ENCODE results near the gene KLF1.
"Not testable (repeated sequence)": the region's sequence is repeated elsewhere in the genome, so short reads cannot be mapped to it uniquely, and the experiment has no call there.

Gene KLF1

GRCh38 chr19:12886969-12887747, at the start of gene KLF1:
Gene KLF1 (minus strand): TSS chr19:12887201. CDS start chr19:12887140, 61 bp downstream.
- no peak for DNase-seq (ENCODE audit: low read depth)

GRCh38 chr19:12936582-12936981, 49.6 kb upstream of the KLF1 start:
- DNase-seq (ENCODE audit: low read depth): no peak

- DNase-seq (ENCODE audit: low read depth): no peak
Observed at GRCh38 chr19:12935071-12935470, 48.1 kb upstream of the KLF1 start.

- peak; percentile 79 for DNase-seq (ENCODE audit: low read depth)
Observed at GRCh38 chr19:12933287-12934072, 46.5 kb upstream of the KLF1 start, which contains the start of gene FARSA. Gene FARSA (minus strand): TSS chr19:12933711. CDS start chr19:12933696, 15 bp downstream.

DNA sequence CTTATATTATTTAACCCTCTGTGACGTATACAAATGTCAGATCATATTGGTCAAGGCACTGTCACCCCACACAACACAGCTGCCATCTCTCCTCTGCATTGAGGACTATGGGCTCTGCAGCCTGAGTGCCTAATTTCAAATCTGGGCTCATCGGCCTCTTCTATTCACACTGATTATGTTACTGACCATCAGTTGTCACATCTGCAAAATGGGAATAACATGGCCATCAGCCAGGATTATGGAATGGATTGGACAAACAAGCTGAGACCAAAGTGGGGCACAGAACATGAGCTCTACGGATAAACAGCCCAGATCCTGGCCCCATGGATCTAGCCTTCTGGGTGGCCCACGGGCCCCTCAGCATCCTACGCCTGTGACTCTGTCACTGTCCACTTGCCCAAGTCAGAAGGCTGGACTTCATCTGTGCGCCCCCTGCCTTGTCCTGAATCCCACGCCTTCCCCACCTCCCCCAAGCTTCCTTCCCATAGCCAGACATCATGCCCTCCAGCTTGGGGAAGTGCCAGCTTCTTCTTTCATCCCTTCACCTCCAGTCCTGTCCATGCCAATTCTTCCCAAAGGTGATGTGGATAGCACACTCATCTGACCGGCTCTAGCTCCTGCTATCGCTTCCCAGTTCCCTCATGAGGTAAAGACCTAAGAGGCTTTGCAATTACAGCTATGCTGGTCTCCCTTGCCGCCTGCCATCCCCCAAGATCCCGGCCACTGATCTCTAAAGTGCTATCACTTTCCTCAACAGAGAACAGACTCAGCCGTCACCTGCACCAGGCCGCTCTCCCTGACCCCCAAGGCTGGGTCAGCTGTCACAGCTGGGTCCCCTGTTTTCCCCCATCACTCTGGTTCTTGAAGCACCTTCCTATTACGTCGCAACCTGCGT, 45.6 kb upstream of the KLF1 start:
- no peak for DNase-seq (ENCODE audit: low read depth)

DNA sequence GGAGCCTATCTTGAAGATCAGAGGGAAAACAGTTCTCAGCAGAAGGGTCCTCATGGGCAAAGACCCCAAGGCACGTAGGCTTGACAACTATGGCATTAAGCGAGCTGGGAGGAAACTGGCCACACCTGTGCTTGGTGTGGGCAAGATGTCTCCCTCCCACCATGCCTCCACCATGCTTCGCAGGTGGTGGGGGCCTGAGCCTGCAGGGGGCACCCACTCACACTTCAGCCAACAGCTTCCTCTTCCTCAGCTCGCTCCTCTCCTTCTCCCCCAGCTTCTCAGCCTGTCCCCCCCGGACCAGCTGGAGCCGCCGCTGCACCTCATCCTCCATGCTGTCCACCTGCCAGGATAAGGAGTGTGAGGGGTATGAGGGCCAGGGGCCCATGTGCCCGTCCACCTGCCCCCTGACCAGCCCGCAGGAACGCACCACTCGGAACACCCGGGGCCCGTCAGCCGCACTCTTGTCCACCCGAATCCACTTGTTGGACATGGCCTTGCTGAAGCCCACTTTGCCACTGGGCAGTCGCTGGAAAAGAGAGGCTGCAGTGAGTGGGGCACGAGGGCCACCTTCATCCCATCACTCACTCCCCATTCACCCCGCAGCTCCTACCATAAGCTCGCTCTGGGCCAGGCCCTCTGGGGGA, 43.1 kb upstream of the KLF1 start:
- no peak for DNase-seq (ENCODE audit: low read depth)

GRCh38 chr19:12924621-12925310, 37.8 kb upstream of the KLF1 start:
- DNase-seq (ENCODE audit: low read depth): no peak

DNA sequence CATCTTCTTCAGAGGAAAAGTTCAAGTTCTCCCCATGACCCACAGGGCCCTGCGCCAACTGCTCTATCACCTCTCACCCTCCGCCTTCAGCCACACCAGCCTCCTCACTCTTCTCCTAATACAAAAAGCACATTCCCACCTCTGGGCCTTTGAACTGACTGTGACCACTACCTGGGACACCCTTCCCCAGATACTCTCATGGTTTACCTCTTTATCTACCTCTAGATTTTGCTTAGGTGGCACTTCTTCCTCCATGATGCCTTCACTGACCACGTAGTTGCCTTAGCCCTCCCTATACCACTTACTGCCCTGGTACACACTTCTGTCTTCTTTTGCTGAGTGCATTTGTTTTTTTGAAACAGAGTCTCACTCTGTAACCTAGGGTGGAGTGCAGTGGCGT, 36.0 kb upstream of the KLF1 start:
- no peak for DNase-seq (ENCODE audit: low read depth)

DNA sequence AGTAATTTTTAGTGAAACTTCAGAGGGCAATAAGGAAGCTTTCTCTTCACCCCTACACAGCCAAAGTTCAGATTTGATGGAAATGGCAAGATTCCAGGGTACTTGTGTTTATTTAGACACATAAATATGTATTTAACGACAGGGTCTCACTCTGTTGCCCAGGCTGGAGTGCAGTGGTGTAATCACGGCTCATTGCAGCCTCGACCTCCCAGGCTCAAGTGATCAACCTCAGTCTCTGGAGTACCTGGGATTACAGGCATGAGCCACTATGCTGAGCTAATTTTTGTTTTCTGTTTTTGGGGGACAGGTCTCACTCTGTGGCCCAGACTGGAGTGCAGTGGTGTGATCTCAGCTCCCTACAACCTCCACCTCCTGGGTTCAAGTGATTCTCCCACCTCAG, 34.0 kb upstream of the KLF1 start:
- DNase-seq (ENCODE audit: low read depth): no peak

GRCh38 chr19:12918253-12918652, 31.3 kb upstream of the KLF1 start:
- DNase-seq (ENCODE audit: low read depth): no peak

- DNase-seq (ENCODE audit: low read depth): not testable (repeated sequence)
Observed at GRCh38 chr19:12915860-12916259, 28.9 kb upstream of the KLF1 start.

- no peak for DNase-seq (ENCODE audit: low read depth)
Observed at GRCh38 chr19:12913851-12914690, 27.1 kb upstream of the KLF1 start.

DNA sequence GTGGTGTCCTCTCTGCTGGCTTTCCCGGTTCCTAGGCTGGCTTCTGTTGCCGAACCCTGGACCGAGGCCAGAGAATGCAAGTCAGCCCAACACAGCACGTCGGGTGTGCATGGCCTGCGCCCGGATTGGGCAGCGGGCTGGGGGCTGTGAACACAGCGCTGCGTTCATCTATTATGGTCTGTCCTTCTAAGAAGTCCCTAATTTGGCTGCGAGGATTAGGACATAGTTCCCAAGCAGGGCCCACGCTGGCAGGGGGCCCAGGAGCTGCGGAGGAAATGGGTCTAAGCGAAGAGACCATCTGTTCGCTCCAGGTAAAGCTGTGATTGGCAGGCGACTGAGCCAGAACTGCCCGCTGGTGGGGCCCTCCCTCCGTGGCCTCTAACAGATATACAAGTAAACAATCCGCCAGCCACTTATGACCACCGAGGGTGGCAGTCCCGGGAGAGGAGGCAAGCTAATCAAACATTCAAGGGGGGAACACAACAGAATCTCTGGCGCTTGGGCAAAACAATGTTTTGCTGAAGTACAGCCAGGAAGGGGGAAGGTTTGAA, 26.1 kb upstream of the KLF1 start:
- no peak for DNase-seq (ENCODE audit: low read depth)

- no peak for DNase-seq (ENCODE audit: low read depth)
Observed at GRCh38 chr19:12912571-12912970, 25.6 kb upstream of the KLF1 start.

DNA sequence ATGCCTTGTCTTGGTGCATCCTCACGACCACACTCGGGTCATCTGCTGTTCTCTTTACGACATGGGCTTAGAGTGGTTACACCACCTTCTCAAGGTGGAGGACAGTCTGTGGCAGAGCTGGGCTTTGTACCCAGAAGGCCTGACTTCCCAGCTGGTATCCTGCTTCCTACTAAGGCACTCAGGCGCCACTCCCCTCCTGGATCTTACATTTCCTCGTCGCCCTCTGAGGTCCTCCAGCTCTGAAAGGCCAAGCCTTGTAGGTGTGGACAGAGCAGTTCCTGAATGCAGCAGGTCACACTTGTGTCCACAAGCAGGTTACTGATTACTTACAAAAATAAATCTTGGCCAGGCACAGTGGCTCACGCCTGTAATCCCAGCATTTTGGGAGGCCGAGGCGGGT, 20.2 kb upstream of the KLF1 start:
- no peak for DNase-seq (ENCODE audit: low read depth)

GRCh38 chr19:12899891-12900518, 13.0 kb upstream of the KLF1 start:
- no peak for DNase-seq (ENCODE audit: low read depth)

- DNase-seq (ENCODE audit: low read depth): no peak
Observed at GRCh38 chr19:12896460-12896859, 9.5 kb upstream of the KLF1 start.

- no peak for DNase-seq (ENCODE audit: low read depth)
Observed at GRCh38 chr19:12893582-12893981, 6.6 kb upstream of the KLF1 start.

DNA sequence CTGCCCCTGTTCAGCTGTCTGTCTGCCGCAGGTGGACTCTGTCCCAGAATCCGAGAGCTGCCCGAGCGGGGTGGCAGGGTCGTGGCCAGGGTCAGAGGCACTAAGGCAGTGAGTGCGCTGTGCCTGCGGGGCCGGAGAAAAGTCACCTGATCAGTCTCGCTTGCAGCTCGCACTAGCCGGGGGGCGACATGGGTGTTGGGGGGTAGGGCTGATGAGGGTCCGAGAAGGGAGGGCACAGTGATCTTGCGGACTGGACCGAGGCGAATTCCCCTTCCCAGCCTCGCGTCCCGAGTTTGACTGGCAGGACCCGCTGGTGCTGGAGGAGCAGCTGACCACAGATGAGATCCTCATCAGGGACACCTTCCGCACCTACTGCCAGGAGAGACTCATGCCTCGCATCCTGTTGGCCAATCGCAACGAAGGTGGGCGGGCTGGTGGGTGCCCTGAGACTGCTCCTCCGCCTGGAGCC, 4.6 kb upstream of the KLF1 start:
- DNase-seq (ENCODE audit: low read depth): no peak
